GM12873 (cell line): Measurements from ENCODE around the gene PHACTR3.

ENCODE experiments used
- TF ChIP-seq, protein P1 (sequence below): IDR thresholded peaks from 2 replicates; pipeline ENCODE4 v1.5.1; 2012; ENCODE audit warnings: low read depth, mild to moderate bottlenecking, moderate library complexity, low read length, control low read depth; ENCODE audit not compliant: insufficient read depth; ENCODE audit errors: missing control alignments

The PHACTR3 gene

DNA sequence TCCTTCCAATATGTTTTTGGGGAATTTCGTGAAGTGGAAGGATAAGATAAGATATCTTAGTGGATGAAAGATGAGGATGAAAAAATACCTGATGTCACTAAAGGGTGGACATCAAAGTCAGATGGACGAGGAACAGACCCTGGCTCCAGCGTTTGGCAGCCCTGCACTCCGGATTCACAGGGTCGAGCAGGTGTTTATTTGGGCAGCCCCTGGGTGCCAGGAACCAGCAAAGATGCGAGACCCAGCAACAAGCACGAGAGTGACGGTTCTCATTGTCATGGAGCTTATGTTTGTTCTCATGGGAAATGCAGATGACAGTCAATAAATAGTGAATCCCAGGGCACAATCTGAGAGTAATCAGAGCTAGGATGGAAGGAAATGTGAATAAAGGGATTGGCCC, 131.1 kb downstream of the PHACTR3 start:
- TF ChIP-seq, protein P1, sequence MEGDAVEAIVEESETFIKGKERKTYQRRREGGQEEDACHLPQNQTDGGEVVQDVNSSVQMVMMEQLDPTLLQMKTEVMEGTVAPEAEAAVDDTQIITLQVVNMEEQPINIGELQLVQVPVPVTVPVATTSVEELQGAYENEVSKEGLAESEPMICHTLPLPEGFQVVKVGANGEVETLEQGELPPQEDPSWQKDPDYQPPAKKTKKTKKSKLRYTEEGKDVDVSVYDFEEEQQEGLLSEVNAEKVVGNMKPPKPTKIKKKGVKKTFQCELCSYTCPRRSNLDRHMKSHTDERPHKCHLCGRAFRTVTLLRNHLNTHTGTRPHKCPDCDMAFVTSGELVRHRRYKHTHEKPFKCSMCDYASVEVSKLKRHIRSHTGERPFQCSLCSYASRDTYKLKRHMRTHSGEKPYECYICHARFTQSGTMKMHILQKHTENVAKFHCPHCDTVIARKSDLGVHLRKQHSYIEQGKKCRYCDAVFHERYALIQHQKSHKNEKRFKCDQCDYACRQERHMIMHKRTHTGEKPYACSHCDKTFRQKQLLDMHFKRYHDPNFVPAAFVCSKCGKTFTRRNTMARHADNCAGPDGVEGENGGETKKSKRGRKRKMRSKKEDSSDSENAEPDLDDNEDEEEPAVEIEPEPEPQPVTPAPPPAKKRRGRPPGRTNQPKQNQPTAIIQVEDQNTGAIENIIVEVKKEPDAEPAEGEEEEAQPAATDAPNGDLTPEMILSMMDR: no peak

DNA sequence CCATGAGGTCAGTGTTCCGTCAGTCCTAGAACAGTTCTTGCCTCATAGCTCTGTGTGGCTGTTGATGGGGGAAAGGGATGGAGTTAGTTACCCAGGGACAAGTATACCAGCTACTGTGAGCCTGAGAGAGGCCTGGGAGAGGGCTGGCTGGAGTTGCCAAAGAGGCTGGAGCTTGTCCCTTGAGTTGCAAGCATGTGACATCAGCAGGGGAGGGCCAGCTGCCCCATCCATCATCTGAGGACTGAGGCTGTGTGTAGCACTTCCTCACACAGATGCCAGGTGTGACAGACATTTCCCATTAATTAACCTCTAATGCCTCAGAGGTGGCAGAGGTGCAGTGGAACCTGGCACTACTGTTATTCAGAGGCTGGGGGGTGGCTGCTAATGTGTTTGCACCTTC, 131.6 kb downstream of the PHACTR3 start:
- TF ChIP-seq, protein P1: no peak

DNA sequence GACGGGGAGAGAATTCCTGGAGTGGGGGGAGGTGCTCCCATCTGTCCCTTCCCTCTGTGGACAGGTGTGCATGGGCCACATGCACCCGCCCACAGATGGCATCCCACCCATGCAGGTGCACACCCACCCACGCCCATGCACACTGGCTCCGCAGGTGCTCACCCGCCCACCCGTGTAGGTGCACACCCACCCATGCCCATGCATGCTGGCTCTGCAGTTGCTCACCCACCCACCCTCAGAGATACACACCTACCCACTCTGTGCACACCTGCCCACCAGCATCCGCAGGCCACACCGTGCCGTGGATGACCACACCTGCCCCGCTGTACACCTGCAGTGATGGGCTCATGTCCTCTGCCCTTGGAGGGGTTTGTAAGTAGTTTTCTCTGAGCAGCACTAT, 132.0 kb downstream of the PHACTR3 start:
- TF ChIP-seq, protein P1: no peak

DNA sequence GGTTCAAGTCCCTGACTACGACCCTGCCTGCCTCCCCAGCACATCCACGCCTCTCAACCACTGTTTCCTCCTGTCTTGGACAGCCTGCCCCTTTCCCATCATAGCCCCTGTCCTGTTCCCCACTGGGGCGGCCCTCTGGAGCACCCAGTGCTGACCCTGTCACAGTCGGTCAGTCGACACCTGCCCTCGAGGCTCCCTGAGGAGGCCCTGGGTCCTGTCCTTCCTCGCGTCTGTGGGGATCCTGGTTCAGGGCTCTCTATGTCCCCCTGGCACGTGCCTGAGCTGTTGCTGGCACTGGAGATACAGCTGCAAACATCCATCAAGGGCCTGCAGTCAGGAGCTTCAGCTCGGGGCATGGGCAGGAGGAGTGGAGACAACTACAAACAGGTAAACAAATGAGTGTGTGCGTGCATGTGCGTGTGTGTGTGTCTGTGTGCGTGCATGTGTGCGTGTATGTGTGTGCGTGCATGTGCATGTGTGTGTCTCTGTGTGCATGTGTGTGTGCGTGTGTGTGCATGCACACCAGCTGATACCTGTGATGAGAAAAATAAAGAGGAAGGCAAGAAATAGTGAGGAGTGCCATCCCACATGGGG, 132.8 kb downstream of the PHACTR3 start:
- TF ChIP-seq, protein P1: no peak

DNA sequence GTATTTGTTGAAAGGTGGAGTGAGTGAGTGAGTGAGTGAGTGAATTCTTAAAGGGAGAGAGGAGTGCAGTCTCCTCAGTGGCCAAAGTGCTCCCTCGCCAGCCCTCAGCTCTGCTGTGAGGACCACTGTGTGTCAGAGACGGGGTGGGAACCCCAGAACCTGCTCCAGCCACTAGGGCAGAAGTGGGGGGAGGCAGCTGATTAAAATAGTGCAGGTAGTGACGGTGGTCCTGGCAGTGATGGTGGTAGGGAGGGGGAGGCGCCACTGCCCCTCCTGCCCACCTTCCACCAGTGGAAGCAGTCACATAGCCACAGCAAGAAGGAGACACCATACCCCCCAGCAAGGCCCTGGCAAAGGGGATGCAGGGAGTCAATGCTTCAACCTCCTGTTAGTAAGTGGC, 133.5 kb downstream of the PHACTR3 start:
- TF ChIP-seq, protein P1: no peak

DNA sequence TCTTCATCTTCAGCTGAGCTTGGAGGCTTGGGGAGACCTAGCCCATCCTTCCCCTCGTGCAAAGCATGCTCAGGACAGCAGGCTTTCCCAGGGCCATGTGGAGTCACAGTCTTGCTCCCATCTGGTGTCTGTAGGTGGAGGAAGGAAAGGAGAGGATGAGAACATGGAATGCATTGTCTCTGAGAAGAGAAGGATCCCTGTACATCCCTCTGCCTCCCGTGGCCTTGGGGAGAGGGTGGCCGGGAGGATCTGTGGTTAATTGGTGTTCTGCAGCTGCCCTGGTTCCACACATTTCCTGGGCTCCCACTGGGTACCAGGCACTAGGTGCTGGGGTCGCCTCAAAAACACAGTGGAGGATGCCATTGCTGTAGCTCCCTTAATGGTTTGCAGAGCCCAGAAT, 134.5 kb downstream of the PHACTR3 start:
- TF ChIP-seq, protein P1: no peak

DNA sequence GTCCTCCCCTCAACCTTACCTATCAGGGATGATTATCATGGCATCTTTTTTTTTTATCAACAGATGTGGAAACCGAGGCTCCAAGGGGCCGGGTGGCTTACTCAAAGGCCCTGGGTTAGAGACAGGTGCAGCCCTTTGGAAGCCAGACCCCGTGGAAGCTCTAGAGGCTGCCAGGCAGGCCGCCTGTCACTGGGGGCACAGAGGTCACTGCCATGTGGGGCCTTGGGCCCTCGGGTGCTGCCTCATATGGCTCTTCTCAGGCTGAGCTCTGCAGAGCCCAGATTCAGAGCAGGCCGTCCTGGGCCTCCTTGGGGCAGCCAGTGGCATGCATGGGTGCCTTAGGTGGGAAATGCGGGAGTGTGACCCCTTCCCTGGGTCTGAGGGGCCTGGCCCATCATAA, 136.3 kb downstream of the PHACTR3 start:
- TF ChIP-seq, protein P1: no peak
